ENCODE results near the gene ADK.

The ADK gene

GRCh38 chr10:74745449-74745848 is 594.4 kb downstream of the ADK start:
- H3K4me1 ChIP-seq (ENCODE audit: control insufficient read depth in 1 of 2, insufficient read depth in 1 of 2, low read depth in 1 of 2, low read length in 1 of 2) = peaks cover 0 to 10% of the 10 kb centered on the region in 2 experiments
- H3K9me3 ChIP-seq = no peaks in the 10 kb centered on the region
- no peak for TF ChIP-seq CTCF (IDR thresholded peaks at IDR 0.05)
- no peak overlapping the region for H3K27ac ChIP-seq
- no peak overlapping the region for H3K4me3 ChIP-seq (ENCODE audit: low read depth in 1 of 2, low read length in 1 of 2)
- no peaks in the 10 kb centered on the region for H3K27me3 ChIP-seq
- no peaks in the 10 kb centered on the region for H3K36me3 ChIP-seq

- H3K4me3 ChIP-seq (ENCODE audit: low read depth in 1 of 2, low read length in 1 of 2) = no peak overlapping the region
- H3K9me3 ChIP-seq = no peaks in the 10 kb centered on the region
- no peaks in the 10 kb centered on the region for H3K36me3 ChIP-seq
- no peaks in the 10 kb centered on the region for H3K27me3 ChIP-seq
- H3K27ac ChIP-seq = no peak overlapping the region
- peaks cover 0 to 10% of the 10 kb centered on the region in 2 experiments for H3K4me1 ChIP-seq (ENCODE audit: control insufficient read depth in 1 of 2, insufficient read depth in 1 of 2, low read depth in 1 of 2, low read length in 1 of 2)
- TF ChIP-seq CTCF (IDR thresholded peaks at IDR 0.05) = no peak
These were observed 595.8 kb downstream of the ADK start for GRCh38 chr10:74746813-74747212.

- H3K36me3 ChIP-seq = no peaks in the 10 kb centered on the region
- H3K4me3 ChIP-seq (ENCODE audit: low read depth in 1 of 2, low read length in 1 of 2) = no peak overlapping the region
- no peaks in the 10 kb centered on the region for H3K27me3 ChIP-seq
- no peaks in the 10 kb centered on the region for H3K9me3 ChIP-seq
- H3K27ac ChIP-seq = no peak overlapping the region
- H3K4me1 ChIP-seq (ENCODE audit: control insufficient read depth in 1 of 2, insufficient read depth in 1 of 2, low read depth in 1 of 2, low read length in 1 of 2) = peaks cover 11 to 21% of the 10 kb centered on the region in 2 experiments
- TF ChIP-seq CTCF (IDR thresholded peaks at IDR 0.05) = no peak
These were observed 597.5 kb downstream of the ADK start for GRCh38 chr10:74748468-74749031.

- Histone ChIP-seq H3K4me3 (ENCODE audit: low read depth in 1 of 2, low read length in 1 of 2) (no peak overlapping the region), H3K27me3 (no peaks in the 10 kb centered on the region), H3K36me3 (no peaks in the 10 kb centered on the region), H3K27ac (no peak overlapping the region), H3K4me1 (ENCODE audit: control insufficient read depth in 1 of 2, insufficient read depth in 1 of 2, low read depth in 1 of 2, low read length in 1 of 2) (peaks cover 34 to 44% of the 10 kb centered on the region in 2 experiments), H3K9me3 (no peaks in the 10 kb centered on the region)
- TF ChIP-seq CTCF (IDR thresholded peaks at IDR 0.05) = no peak
These were observed 599.8 kb downstream of the ADK start for GRCh38 chr10:74750848-74751274.

GRCh38 chr10:74752371-74753040 is 601.5 kb downstream of the ADK start:
- Histone ChIP-seq H3K4me3 (ENCODE audit: low read depth in 1 of 2, low read length in 1 of 2) (no peak overlapping the region), H3K36me3 (no peaks in the 10 kb centered on the region), H3K27ac (no peak overlapping the region), H3K4me1 (ENCODE audit: control insufficient read depth in 1 of 2, insufficient read depth in 1 of 2, low read depth in 1 of 2, low read length in 1 of 2) (peaks cover 36 to 48% of the 10 kb centered on the region in 2 experiments), H3K9me3 (no peaks in the 10 kb centered on the region), H3K27me3 (no peaks in the 10 kb centered on the region)
- TF ChIP-seq CTCF (IDR thresholded peaks at IDR 0.05) = no peak

Data from neutrophil (primary cell).